Nephron progenitor cell (in vitro differentiated cells): ENCODE measurements around the gene VPS35.

Experiments
- DNase-seq: peaks from one replicate; pipeline ENCODE4 v3.0.0; 2021
- H3K27ac Mint-ChIP-seq: 2 replicates; pipeline ENCODE4 v1.8.0; 2021; ENCODE audit warnings: mild to moderate bottlenecking, moderate library complexity, mixed read lengths
- H3K27me3 Mint-ChIP-seq: 2 replicates; pipeline ENCODE4 v1.8.0; 2021; ENCODE audit warnings: mild to moderate bottlenecking, low read depth, mixed read lengths; ENCODE audit not compliant: poor library complexity
- H3K36me3 Mint-ChIP-seq: 2 replicates; pipeline ENCODE4 v1.8.0; 2021; ENCODE audit warnings: low read depth, mixed read lengths
- H3K4me1 Mint-ChIP-seq: 2 replicates; pipeline ENCODE4 v1.8.0; 2021; ENCODE audit warnings: mixed read lengths
- H3K4me3 Mint-ChIP-seq: 2 replicates; pipeline ENCODE4 v1.8.0; 2021; ENCODE audit warnings: mild to moderate bottlenecking, moderate library complexity, mixed read lengths
- H3K9me3 Mint-ChIP-seq: 2 replicates; pipeline ENCODE4 v1.8.0; 2021; ENCODE audit warnings: mild to moderate bottlenecking, moderate library complexity, mixed read lengths
- CTCF ChIP-seq: fragments of 200-600 bp; sonication (generic); IDR thresholded peaks from 2 replicates; pipeline ENCODE4 v1.5.0; 2021; ENCODE audit warnings: antibody characterized with exemption

The VPS35 gene

GRCh38 chr16:46717692-46718091 lies 28.7 kb upstream of the VPS35 start:
- H3K4me1 Mint-ChIP-seq = peaks cover 2% of the 10 kb centered on the region
- no peak for TF ChIP-seq CTCF
- H3K27ac Mint-ChIP-seq = no peak overlapping the region
- H3K27me3 Mint-ChIP-seq = peaks cover 35% of the 10 kb centered on the region
- no peak overlapping the region for H3K4me3 Mint-ChIP-seq
- H3K36me3 Mint-ChIP-seq = no peaks in the 10 kb centered on the region
- no peaks in the 10 kb centered on the region for H3K9me3 Mint-ChIP-seq
- no peak for DNase-seq

GRCh38 chr16:46715769-46716305 lies 26.9 kb upstream of the VPS35 start:
- Mint-ChIP-seq H3K36me3 (no peaks in the 10 kb centered on the region), H3K4me1 (peaks cover 15% of the 10 kb centered on the region), H3K4me3 (no peak overlapping the region), H3K27me3 (peaks cover 45% of the 10 kb centered on the region), H3K27ac (no peak overlapping the region), H3K9me3 (no peaks in the 10 kb centered on the region)
- DNase-seq = no peak
- TF ChIP-seq CTCF = no peak

GRCh38 chr16:46714797-46715591 lies 26.0 kb upstream of the VPS35 start:
- no peaks in the 10 kb centered on the region for H3K36me3 Mint-ChIP-seq
- H3K27me3 Mint-ChIP-seq = peaks cover 43% of the 10 kb centered on the region
- no peak for DNase-seq
- TF ChIP-seq CTCF = no peak
- H3K9me3 Mint-ChIP-seq = no peaks in the 10 kb centered on the region
- H3K27ac Mint-ChIP-seq = no peak overlapping the region
- H3K4me3 Mint-ChIP-seq = no peak overlapping the region
- H3K4me1 Mint-ChIP-seq = peaks cover 15% of the 10 kb centered on the region

GRCh38 chr16:46713634-46714033 lies 24.7 kb upstream of the VPS35 start:
- H3K4me1 Mint-ChIP-seq = peaks cover 15% of the 10 kb centered on the region

GRCh38 chr16:46712911-46713310 lies 23.9 kb upstream of the VPS35 start:
- no peak for DNase-seq
- H3K27me3 Mint-ChIP-seq = peaks cover 47% of the 10 kb centered on the region
- H3K4me3 Mint-ChIP-seq = no peak overlapping the region
- no peaks in the 10 kb centered on the region for H3K36me3 Mint-ChIP-seq
- no peak for TF ChIP-seq CTCF
- H3K4me1 Mint-ChIP-seq = peaks cover 15% of the 10 kb centered on the region
- no peaks in the 10 kb centered on the region for H3K9me3 Mint-ChIP-seq
- peak overlapping the region; percentile 60 for H3K27ac Mint-ChIP-seq

More at GRCh38 chr16:46713634-46714033, 24.7 kb upstream of the VPS35 start:
- no peak for TF ChIP-seq CTCF
- peaks cover 45% of the 10 kb centered on the region for H3K27me3 Mint-ChIP-seq
- no peak overlapping the region for H3K4me3 Mint-ChIP-seq
- H3K27ac Mint-ChIP-seq = no peak overlapping the region
- DNase-seq = no peak
- no peaks in the 10 kb centered on the region for H3K9me3 Mint-ChIP-seq
- no peaks in the 10 kb centered on the region for H3K36me3 Mint-ChIP-seq
